HPDE6-E6E7 (cell line): ENCODE data around the gene SPOCD1.
"Not testable (repeated sequence)": the region's sequence is repeated elsewhere in the genome, so short reads cannot be mapped to it uniquely, and the experiment has no call there.

Experiments used
- DNase-seq: peaks from one replicate; pipeline ENCODE4 v3.0.0; 2011; ENCODE audit warnings: missing footprints; ENCODE audit errors: extremely low spot score

SPOCD1 gene

GRCh38 chr1:31828926-31829690 lies 13.3 kb upstream of the SPOCD1 start:
- DNase-seq, result no peak

GRCh38 chr1:31828341-31828740 lies 12.5 kb upstream of the SPOCD1 start:
- no peak for DNase-seq

GRCh38 chr1:31823780-31824179 lies 8.0 kb upstream of the SPOCD1 start:
- no peak for DNase-seq

- no peak for DNase-seq
Measured at GRCh38 chr1:31822766-31823165, 6.9 kb upstream of the SPOCD1 start.

GRCh38 chr1:31820196-31820595 lies 4.4 kb upstream of the SPOCD1 start:
- not testable (repeated sequence) for DNase-seq

GRCh38 chr1:31818206-31818605 lies 2.4 kb upstream of the SPOCD1 start:
- DNase-seq, result no peak

GRCh38 chr1:31816947-31817346 lies 1.1 kb upstream of the SPOCD1 start:
- not testable (repeated sequence) for DNase-seq

GRCh38 chr1:31816501-31816900 lies 679 bp upstream of the SPOCD1 start:
- DNase-seq, result not testable (repeated sequence)

GRCh38 chr1:31815307-31815645 lies 546 bp downstream of the SPOCD1 start:
- DNase-seq, result no peak

GRCh38 chr1:31814631-31815306 lies 1.1 kb downstream of the SPOCD1 start:
- no peak for DNase-seq

- no peak for DNase-seq
Measured at GRCh38 chr1:31814041-31814511, 1.7 kb downstream of the SPOCD1 start.

- DNase-seq, result no peak
Measured at GRCh38 chr1:31812158-31812829, 3.5 kb downstream of the SPOCD1 start.

- DNase-seq, result no peak
Measured at GRCh38 chr1:31811605-31812004, 4.2 kb downstream of the SPOCD1 start.

GRCh38 chr1:31809698-31810097 lies 6.1 kb downstream of the SPOCD1 start:
- no peak for DNase-seq

GRCh38 chr1:31807273-31808048 lies 8.4 kb downstream of the SPOCD1 start:
- DNase-seq, result no peak

- no peak for DNase-seq
Measured at GRCh38 chr1:31805318-31805717, 10.5 kb downstream of the SPOCD1 start.

- DNase-seq, result no peak
Measured at GRCh38 chr1:31804098-31804497, 11.7 kb downstream of the SPOCD1 start.

- no peak for DNase-seq
Measured at GRCh38 chr1:31803610-31804009, 12.2 kb downstream of the SPOCD1 start.

GRCh38 chr1:31802190-31803150 lies 13.4 kb downstream of the SPOCD1 start:
- DNase-seq, result no peak

- DNase-seq, result no peak
Measured at GRCh38 chr1:31801458-31801857, 14.4 kb downstream of the SPOCD1 start.

- DNase-seq, result no peak
Measured at GRCh38 chr1:31800674-31800967, 15.2 kb downstream of the SPOCD1 start.
